HepG2 (cell line): ENCODE results near the gene SEC61A1. TPM values are rescaled to one million over a fixed set of nuclear protein-coding genes. Genes with fewer than 3 reads are reported as not detected.

Source experiments
- AGO1 ChIP-seq: fragments of 200-400 bp; formaldehyde crosslinking; IDR thresholded peaks from 2 replicates; pipeline ENCODE4 v1.6.1; 2017; ENCODE audit warnings: mild to moderate bottlenecking, low read depth, low read length, moderate library complexity; ENCODE audit not compliant: poor library complexity, severe bottlenecking
- ARNT2 ChIP-seq: sonication (generic); formaldehyde crosslinking; IDR thresholded peaks from 2 replicates; pipeline ENCODE4 v1.8.0; 2022; ENCODE audit warnings: mild to moderate bottlenecking, low read depth, missing genetic modification reagents, moderate library complexity
- ATRX ChIP-seq: sonication (generic); formaldehyde crosslinking; IDR thresholded peaks from 2 replicates; pipeline ENCODE4 v1.4.0; 2020; ENCODE audit warnings: missing genetic modification reagents, borderline replicate concordance
- HMG20B ChIP-seq: conservative IDR thresholded peaks from 2 replicates; pipeline ENCODE4 v1.6.1; 2016; ENCODE audit warnings: missing genetic modification reagents, missing compliant biosample characterization
- KDM5B ChIP-seq: sonication (generic); formaldehyde crosslinking; IDR thresholded peaks from 2 replicates; pipeline ENCODE4 v1.4.0; 2020; ENCODE audit warnings: missing genetic modification reagents, mild to moderate bottlenecking, borderline replicate concordance
- MED1 ChIP-seq: sonication (generic); formaldehyde crosslinking; IDR thresholded peaks from 2 replicates; pipeline ENCODE4 v1.4.0; 2020; ENCODE audit warnings: missing genetic modification reagents
- NFE2L1 ChIP-seq: sonication (generic); formaldehyde crosslinking; IDR thresholded peaks from 2 replicates; pipeline ENCODE4 v1.4.0; 2020; ENCODE audit warnings: missing genetic modification reagents, mild to moderate bottlenecking, borderline replicate concordance
- ONECUT2 ChIP-seq: sonication (generic); formaldehyde crosslinking; IDR thresholded peaks from 2 replicates; pipeline ENCODE4 v1.4.0; 2020; ENCODE audit warnings: missing genetic modification reagents
- PREB ChIP-seq: sonication (generic); formaldehyde crosslinking; IDR thresholded peaks from 2 replicates; pipeline ENCODE4 v1.4.0; 2020; ENCODE audit warnings: missing genetic modification reagents
- SAFB2 ChIP-seq: sonication (generic); formaldehyde crosslinking; IDR thresholded peaks from 2 replicates; pipeline ENCODE4 v1.5.1; 2020; ENCODE audit warnings: missing genetic modification reagents, low read depth, mild to moderate bottlenecking, borderline replicate concordance
- SRSF9 ChIP-seq: fragments of 200-400 bp; formaldehyde crosslinking; IDR thresholded peaks from 2 replicates; pipeline ENCODE4 v1.6.1; 2018; ENCODE audit warnings: borderline replicate concordance, mild to moderate bottlenecking, low read depth, low read length; ENCODE audit not compliant: insufficient read depth, poor library complexity, severe bottlenecking
- ZGPAT ChIP-seq: IDR thresholded peaks from 2 replicates; pipeline ENCODE4 v1.6.1; 2016; ENCODE audit warnings: mild to moderate bottlenecking
- ZNF180 ChIP-seq: sonication (generic); formaldehyde crosslinking; IDR thresholded peaks from 2 replicates; pipeline ENCODE4 v1.4.0; 2020; ENCODE audit warnings: low read depth, missing genetic modification reagents, borderline replicate concordance
- ZNF567 ChIP-seq: sonication (generic); formaldehyde crosslinking; IDR thresholded peaks from 2 replicates; pipeline ENCODE4 v1.8.1; 2023; ENCODE audit warnings: mild to moderate bottlenecking, missing genetic modification reagents, borderline replicate concordance
- ZNF569 ChIP-seq: sonication (generic); formaldehyde crosslinking; IDR thresholded peaks from 2 replicates; pipeline ENCODE4 v1.5.0; 2020; ENCODE audit warnings: mild to moderate bottlenecking, missing genetic modification reagents, moderate library complexity, borderline replicate concordance
- ZNF768 ChIP-seq: sonication (generic); formaldehyde crosslinking; IDR thresholded peaks from 2 replicates; pipeline ENCODE4 v1.4.0; 2020; ENCODE audit warnings: missing genetic modification reagents
- polyA plus RNA-seq, 8 experiments: library from polyadenylated mRNA; depleted of rRNA in 3 of 8; stranded (reverse) in 7 of 8; unstranded in 1 of 8; fragments of >200 nt; fragmentation: Illumina TruSeq in 4 of 8; extraction: Trizol in 4 of 8; gene quantifications; 2 replicates each; pipeline versions ENCODE4 v1.2.1 to v1.2.3, GENCODE V29; 2011 to 2016; ENCODE audit warnings: low read depth in 4 of 8, missing spikeins in 1 of 8, mixed read lengths in 1 of 8; ENCODE audit not compliant: insufficient read depth in 1 of 8
- total RNA-seq, 5 experiments: library from RNA; depleted of rRNA; stranded (reverse); fragments of >200 nt; fragmentation: Illumina TruSeq; extraction: Trizol; gene quantifications; 2 replicates each; pipeline ENCODE4 v1.2.3, GENCODE V29; 2016; ENCODE audit warnings: low read depth in 1 of 5
- TF ChIP-seq, protein P1 (sequence below): sonication (generic); formaldehyde crosslinking; IDR thresholded peaks from 2 replicates; pipeline ENCODE4 v1.4.0; 2020; ENCODE audit warnings: missing genetic modification reagents, mild to moderate bottlenecking, borderline replicate concordance
- TF ChIP-seq, protein P2 (sequence below): sonication (generic); formaldehyde crosslinking; IDR thresholded peaks from 2 replicates; pipeline ENCODE4 v1.4.0; 2020; ENCODE audit warnings: missing genetic modification reagents
- TF ChIP-seq, protein P3 (sequence below): sonication (generic); formaldehyde crosslinking; IDR thresholded peaks from 2 replicates; pipeline ENCODE4 v1.9.0; 2021; ENCODE audit warnings: missing genetic modification reagents, mild to moderate bottlenecking, borderline replicate concordance

SEC61A1 gene
- total and polyA plus RNA-seq, 2 of the 13 experiments (the other 11 are each of a cell fraction or from before 2014, with no cell fraction given) = 170 to 203 TPM

DNA sequence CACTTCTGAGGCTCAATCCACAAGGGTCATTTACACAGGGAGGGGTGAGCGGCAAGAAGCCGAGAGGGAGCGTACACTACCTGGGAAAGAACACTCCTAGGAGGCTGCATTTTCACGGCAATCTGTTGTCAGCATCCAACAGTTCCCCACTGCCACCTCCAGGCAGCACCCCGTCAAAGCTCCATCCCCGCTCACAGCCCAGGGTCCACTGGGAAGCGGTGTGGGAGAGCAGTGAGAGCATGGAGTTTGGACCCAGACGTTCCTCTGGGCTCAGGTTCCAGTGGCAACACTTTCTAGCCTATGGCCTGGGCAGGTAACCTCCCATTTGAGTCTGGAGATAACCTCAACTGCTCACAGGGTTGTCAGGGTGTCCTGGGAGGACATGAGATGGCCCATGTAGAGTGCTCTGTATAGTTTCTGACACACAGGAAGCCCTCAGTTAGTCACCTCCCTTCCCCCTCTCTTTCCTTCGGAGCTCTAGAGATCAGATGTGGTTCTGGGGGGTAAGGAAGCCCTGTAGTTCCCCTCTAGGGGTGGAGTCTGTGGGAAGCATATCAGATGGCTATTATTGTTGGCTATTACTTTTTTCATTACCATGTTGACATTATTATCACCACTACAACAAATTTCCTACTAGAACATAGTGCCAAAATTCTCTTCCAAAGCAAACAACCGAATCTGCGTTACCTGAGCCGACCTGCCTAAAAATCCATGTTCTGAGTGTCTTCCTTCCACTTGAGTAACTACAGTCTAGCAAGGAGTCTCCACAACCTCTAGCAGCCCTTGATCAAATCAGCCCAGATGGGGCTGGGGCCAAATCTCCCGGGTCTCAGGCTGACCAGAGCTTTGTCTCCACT is 42.3 kb downstream of the SEC61A1 start (continued):
- TF ChIP-seq ARNT2 (CRISPR knock-in tag) = no peak
- TF ChIP-seq ZNF567 = no peak
- peak; percentile 9; the same call in 1 of the 2 replicates for TF ChIP-seq MED1 (CRISPR knock-in tag)
- TF ChIP-seq ATRX (CRISPR knock-in tag) = no peak
- TF ChIP-seq SAFB2 (CRISPR knock-in tag) = 0 out of 2 replicates have a peak, but pooled peaks have one; percentile 24
- TF ChIP-seq ZGPAT (CRISPR knock-in tag) = no peak
- no peak for TF ChIP-seq AGO1
- TF ChIP-seq, protein P1, sequence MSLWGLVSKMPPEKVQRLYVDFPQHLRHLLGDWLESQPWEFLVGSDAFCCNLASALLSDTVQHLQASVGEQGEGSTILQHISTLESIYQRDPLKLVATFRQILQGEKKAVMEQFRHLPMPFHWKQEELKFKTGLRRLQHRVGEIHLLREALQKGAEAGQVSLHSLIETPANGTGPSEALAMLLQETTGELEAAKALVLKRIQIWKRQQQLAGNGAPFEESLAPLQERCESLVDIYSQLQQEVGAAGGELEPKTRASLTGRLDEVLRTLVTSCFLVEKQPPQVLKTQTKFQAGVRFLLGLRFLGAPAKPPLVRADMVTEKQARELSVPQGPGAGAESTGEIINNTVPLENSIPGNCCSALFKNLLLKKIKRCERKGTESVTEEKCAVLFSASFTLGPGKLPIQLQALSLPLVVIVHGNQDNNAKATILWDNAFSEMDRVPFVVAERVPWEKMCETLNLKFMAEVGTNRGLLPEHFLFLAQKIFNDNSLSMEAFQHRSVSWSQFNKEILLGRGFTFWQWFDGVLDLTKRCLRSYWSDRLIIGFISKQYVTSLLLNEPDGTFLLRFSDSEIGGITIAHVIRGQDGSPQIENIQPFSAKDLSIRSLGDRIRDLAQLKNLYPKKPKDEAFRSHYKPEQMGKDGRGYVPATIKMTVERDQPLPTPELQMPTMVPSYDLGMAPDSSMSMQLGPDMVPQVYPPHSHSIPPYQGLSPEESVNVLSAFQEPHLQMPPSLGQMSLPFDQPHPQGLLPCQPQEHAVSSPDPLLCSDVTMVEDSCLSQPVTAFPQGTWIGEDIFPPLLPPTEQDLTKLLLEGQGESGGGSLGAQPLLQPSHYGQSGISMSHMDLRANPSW = no peak
- no peak for TF ChIP-seq ZNF569
- no peak for TF ChIP-seq ZNF768 (CRISPR knock-in tag)
- no peak for TF ChIP-seq PREB
- TF ChIP-seq, protein P2, sequence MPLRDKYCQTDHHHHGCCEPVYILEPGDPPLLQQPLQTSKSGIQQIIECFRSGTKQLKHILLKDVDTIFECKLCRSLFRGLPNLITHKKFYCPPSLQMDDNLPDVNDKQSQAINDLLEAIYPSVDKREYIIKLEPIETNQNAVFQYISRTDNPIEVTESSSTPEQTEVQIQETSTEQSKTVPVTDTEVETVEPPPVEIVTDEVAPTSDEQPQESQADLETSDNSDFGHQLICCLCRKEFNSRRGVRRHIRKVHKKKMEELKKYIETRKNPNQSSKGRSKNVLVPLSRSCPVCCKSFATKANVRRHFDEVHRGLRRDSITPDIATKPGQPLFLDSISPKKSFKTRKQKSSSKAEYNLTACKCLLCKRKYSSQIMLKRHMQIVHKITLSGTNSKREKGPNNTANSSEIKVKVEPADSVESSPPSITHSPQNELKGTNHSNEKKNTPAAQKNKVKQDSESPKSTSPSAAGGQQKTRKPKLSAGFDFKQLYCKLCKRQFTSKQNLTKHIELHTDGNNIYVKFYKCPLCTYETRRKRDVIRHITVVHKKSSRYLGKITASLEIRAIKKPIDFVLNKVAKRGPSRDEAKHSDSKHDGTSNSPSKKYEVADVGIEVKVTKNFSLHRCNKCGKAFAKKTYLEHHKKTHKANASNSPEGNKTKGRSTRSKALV (CRISPR knock-in tag) = no peak
- TF ChIP-seq HMG20B = no peak
- no peak for TF ChIP-seq NFE2L1 (CRISPR knock-in tag)
- no peak for TF ChIP-seq ZNF180 (CRISPR knock-in tag)
- no peak for TF ChIP-seq KDM5B (CRISPR knock-in tag)
- TF ChIP-seq, protein P3, sequence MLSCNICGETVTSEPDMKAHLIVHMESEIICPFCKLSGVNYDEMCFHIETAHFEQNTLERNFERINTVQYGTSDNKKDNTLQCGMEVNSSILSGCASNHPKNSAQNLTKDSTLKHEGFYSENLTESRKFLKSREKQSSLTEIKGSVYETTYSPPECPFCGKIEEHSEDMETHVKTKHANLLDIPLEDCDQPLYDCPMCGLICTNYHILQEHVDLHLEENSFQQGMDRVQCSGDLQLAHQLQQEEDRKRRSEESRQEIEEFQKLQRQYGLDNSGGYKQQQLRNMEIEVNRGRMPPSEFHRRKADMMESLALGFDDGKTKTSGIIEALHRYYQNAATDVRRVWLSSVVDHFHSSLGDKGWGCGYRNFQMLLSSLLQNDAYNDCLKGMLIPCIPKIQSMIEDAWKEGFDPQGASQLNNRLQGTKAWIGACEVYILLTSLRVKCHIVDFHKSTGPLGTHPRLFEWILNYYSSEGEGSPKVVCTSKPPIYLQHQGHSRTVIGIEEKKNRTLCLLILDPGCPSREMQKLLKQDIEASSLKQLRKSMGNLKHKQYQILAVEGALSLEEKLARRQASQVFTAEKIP = no peak
- no peak for TF ChIP-seq ONECUT2
- TF ChIP-seq SRSF9 = no peak
